GM18505 (cell line): ENCODE results near the gene FBN2.

ENCODE experiments used
- ATAC-seq: cut with Tn5 transposase; IDR thresholded peaks from one replicate; pipeline ENCODE4 v1.9.1; 2021; ENCODE audit not compliant: unreplicated experiment
- POLR2A ChIP-seq: IDR thresholded peaks from 4 replicates; pipeline ENCODE4 v1.6.1; 2011; ENCODE audit warnings: borderline replicate concordance; ENCODE audit not compliant: insufficient read depth, insufficient read length; ENCODE audit errors: extremely low read depth

Gene FBN2

DNA sequence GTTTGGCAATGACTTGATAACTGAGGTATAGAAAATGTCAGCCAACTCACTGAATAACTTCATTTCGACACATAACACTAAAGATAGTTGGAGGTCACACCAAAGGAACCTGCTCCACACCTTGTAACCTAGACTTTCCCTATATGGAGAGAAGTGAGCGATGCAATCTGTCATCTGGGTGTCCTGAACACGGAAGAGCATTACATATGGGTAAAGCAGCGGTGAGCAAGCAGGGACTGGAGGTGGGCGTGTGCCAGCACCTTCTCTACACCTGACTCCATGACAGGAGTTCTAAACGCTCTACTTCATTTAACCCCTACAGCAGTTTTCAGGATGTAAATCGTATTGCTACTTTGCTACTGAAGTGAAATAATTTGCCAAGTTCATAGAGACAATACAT lies 301.7 kb downstream of the FBN2 start:
- no peak for TF ChIP-seq POLR2A
- no peak for ATAC-seq

GRCh38 chr5:128234928-128235641 lies 303.0 kb downstream of the FBN2 start:
- ATAC-seq, result no peak
- no peak for TF ChIP-seq POLR2A

DNA sequence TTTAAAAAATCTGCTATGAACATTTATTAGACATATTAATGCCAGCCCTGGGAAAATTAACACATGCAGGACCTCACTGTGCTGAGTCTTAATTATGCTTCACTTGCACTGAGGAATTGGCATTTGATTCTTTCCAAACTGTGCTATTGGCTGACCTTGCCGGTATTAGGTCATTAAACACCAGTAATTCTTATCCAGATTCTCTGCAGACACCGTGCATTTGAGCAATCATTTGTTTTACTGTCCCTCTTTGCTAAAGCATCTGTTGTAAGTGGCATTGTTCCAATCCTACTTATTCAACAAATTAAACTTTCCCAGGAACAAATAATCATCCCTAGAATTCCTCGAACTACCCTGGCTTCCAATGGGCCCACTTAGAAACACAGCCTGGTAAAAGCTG lies 309.5 kb downstream of the FBN2 start:
- no peak for ATAC-seq
- TF ChIP-seq POLR2A, result no peak

DNA sequence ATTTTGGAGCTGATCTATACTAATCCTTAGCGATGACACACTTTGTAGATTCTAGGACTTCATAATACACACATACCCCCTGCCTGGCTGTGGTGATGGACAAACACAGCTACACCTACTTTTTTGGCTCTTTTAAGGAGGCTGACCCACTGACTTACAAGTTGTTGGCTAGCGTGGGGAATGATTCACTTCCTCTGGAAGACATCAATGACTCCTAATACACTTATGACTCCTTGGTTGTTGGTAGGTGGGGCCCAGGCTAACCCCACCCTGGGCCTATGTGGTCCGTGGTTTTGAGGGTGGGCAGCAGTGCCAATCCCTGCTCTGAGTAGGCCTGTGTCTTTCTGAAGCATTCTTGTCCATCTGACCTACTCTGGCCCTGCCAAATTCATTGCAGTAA lies 310.0 kb downstream of the FBN2 start:
- no peak for TF ChIP-seq POLR2A

GRCh38 chr5:128225245-128226030 lies 312.6 kb downstream of the FBN2 start:
- no peak for TF ChIP-seq POLR2A
- ATAC-seq, result no peak

More for the DNA sequence above, 310.0 kb downstream of the FBN2 start:
- ATAC-seq, result no peak

DNA sequence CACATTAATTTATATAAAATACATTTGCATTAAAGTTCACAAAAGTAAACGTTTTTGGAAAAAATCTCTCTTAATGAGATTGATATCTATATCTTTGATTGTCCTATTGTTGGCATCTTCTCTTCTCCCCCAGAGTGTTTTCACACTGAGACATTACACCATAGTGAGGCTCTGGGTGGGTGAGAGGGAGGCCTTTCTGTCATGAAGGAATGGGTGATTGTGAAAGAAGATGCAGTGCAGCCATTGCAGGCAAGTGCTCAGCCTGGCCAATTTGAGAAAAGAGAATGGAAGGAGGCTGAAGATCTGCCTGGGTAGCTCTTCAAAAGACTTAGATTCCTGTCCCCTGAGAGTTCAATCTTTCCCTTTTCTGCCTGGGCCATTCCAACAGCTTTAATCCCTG lies 313.7 kb downstream of the FBN2 start:
- no peak for ATAC-seq
- no peak for TF ChIP-seq POLR2A

- TF ChIP-seq POLR2A, result no peak
- ATAC-seq, result no peak
Measured at GRCh38 chr5:128220841-128221240, 317.2 kb downstream of the FBN2 start.

DNA sequence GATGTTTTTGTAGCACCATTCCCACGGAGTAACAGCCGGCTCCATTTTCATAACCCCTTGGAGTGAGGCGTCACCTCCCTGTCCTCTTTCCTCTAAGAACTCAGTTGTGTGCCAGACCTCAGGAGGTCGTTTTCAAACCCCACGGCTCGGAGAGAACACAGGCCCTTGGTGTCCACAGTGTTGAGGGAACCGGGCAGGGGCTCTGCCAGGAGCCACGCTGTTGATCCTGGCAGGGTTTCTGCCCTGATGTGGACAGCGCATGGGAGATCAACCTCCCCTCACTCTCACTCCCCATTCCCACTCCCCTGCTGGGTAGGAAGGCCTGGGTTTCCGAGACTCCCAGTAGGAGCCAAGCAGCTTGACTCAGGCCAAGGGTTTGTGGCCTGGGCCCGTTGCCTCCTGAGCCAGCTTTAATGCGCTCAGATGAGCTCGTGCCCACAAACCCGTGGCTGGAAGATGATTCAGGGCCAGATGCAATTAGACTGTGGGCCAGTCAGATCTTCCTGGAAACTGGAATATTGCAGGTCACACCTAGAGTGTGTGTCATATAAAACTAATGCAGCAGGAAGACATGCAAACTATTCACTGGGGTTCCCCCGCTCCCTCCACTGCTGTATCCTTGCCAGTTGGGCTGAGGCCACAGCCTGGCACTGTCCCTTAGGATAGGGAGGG lies 321.0 kb downstream of the FBN2 start:
- ATAC-seq, result no peak
- TF ChIP-seq POLR2A, result no peak

DNA sequence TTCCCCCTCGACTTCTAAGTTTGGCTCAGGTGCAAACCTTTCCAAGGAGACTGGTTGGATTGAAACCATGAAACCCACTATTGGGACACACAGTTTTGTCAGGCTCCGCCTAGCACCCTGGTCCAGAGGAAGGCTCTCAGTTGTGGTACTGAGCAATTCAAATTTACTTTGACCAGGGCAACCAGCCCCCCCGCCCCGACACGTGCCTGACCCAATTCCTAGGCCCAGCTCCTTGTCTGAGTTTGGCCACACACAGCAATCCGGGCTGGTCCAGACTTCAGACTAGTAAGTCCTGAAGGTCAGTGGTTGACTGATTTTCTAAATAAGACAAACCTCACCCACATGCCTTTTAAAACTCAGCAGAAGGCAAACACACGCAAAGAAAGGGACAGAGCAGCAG lies 321.8 kb downstream of the FBN2 start:
- ATAC-seq, result no peak
- no peak for TF ChIP-seq POLR2A

- no peak for TF ChIP-seq POLR2A
- no peak for ATAC-seq
Measured at GRCh38 chr5:128213833-128214232, 324.2 kb downstream of the FBN2 start.

DNA sequence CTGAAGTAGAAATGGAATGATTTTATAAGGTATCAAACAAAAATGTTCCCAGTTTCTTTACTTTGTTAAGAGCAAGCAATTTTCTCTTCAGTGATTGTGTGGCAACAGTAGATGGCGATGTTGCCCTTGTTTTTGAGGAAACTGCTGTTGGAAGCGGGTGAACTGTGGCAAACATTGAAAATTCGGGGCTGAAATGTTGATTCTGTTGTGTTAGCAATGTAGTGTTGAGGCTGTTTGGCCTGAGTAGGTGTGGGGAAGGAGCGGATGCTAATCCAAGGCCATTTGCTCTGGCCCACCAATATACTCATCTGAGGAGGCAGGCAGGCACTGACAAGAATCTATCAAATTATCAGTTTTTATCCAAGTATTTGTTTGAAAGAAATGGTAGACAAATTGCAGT lies 324.7 kb downstream of the FBN2 start:
- ATAC-seq, result no peak
- no peak for TF ChIP-seq POLR2A

- ATAC-seq, result no peak
Measured at GRCh38 chr5:128212191-128212806, 325.7 kb downstream of the FBN2 start.

DNA sequence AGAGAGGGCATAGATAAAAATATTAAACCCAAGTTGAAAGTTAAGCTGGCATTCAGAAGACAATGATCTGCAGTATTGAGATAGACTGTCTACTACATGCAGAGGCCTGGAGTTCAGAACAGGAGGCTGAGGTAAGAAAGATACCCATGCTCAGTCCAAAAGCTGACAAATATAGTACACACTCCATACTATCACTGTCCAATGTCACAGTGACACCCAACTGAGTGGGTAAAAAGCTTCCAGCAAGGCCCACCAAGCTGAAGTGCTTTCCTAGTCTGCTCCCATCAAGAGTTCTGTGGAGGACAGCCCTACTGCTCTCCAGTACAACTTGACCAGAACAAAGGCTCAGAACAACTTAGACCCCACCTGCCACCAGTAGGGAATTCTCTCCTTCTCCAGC lies 329.6 kb downstream of the FBN2 start:
- TF ChIP-seq POLR2A, result no peak
- ATAC-seq, result no peak

More at GRCh38 chr5:128212191-128212806, 325.7 kb downstream of the FBN2 start:
- no peak for TF ChIP-seq POLR2A
